Astrocyte of the cerebellum (primary cell): ENCODE measurements around the gene RAET1G.
A peak's percentile ranks its signal among the peaks of the same experiment; 100 is the strongest.
"Not testable (repeated sequence)": the region's sequence is repeated elsewhere in the genome, so short reads cannot be mapped to it uniquely, and the experiment has no call there.

Source experiments
- DNase-seq: peaks from one replicate; pipeline ENCODE4 v3.0.0-alpha.2; 2011; ENCODE audit warnings: low read depth
- H3K4me3 ChIP-seq: 2 replicates; pipeline ENCODE4 v1.5.1; 2011; ENCODE audit warnings: mild to moderate bottlenecking, low read depth, low read length, moderate library complexity
- in situ Hi-C: cut with HindIII; loops from 2 replicates; pipeline ENCODE4 v1.10.0; 2017; ENCODE audit warnings: low sequenced_read_pairs
- TF ChIP-seq, protein P1 (sequence below): IDR thresholded peaks from 2 replicates; pipeline ENCODE4 v1.5.1; 2012; ENCODE audit warnings: low read length, low read depth, moderate library complexity, mild to moderate bottlenecking; ENCODE audit errors: missing control alignments

RAET1G gene

DNA sequence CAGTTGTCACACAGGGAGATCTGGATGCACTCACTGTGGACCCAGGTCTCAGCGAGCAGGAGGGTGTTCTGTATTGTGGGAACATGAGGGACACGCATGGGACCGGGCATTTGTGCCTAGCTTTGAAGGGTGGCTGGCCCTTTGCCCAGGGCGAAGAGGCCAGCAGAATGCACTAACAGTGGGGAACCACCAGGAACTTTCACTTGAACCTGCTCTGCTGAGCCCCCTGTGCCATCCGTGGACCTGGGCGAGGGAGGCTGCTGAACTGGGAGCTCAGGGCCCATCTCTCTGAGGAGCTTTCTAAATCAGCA lies 17.7 kb upstream of the RAET1G start:
- no peak overlapping the region for H3K4me3 ChIP-seq
- in situ Hi-C loops: no loop called here
- TF ChIP-seq, protein P1, sequence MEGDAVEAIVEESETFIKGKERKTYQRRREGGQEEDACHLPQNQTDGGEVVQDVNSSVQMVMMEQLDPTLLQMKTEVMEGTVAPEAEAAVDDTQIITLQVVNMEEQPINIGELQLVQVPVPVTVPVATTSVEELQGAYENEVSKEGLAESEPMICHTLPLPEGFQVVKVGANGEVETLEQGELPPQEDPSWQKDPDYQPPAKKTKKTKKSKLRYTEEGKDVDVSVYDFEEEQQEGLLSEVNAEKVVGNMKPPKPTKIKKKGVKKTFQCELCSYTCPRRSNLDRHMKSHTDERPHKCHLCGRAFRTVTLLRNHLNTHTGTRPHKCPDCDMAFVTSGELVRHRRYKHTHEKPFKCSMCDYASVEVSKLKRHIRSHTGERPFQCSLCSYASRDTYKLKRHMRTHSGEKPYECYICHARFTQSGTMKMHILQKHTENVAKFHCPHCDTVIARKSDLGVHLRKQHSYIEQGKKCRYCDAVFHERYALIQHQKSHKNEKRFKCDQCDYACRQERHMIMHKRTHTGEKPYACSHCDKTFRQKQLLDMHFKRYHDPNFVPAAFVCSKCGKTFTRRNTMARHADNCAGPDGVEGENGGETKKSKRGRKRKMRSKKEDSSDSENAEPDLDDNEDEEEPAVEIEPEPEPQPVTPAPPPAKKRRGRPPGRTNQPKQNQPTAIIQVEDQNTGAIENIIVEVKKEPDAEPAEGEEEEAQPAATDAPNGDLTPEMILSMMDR: no peak
- no peak for DNase-seq

DNA sequence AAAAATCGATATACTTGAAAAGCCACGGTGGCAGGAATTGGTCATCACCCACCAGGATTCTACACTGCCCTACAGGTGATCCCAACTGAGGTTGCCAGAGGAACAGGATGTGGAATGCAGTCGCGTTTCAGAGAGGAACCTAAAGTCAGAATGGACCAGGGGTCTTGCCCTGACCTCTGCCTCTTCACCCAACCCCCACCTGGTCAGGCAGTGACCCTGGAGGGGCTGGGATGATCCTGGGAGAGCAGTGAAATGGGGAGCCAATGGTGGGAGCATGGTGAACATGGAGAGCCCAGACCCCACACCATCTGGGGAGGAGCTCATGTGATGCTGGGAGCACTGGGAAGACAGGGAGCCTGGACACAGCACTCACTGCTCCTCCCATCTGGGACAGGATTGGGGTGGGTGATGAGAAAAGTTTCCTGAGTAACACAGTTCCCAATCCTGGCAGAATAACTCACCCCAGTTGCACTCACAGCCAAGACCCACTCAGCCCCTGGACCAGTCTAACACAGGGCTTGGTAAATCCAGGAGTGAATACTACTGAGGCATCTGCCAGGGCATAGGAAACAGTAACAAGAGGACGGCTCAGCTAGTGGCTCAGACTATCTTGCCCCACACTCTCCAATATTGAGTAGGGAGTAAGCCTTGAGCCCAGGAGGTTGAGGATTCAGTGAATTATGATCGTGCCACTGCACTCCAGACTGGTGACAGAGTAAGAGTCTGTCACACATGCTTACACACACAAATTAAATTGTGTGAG lies 17.2 kb upstream of the RAET1G start:
- no peak overlapping the region for H3K4me3 ChIP-seq
- DNase-seq: no peak
- TF ChIP-seq, protein P1: no peak
- in situ Hi-C loops: no loop called here

DNA sequence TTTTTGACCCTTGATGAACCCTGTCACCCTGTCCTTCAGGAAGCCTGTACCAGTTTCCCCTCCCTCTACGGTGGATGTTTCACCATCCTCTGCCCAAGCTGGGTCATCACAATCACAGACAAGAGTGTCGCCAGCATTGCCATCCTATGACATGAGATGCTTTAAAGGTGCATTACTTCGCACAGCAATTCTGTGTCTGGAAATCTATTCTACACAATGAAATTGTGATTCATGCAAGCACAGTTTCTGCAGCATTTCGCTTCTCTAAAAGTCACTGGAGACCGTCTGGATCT lies 16.4 kb upstream of the RAET1G start:
- H3K4me3 ChIP-seq: no peak overlapping the region
- in situ Hi-C loops: no loop called here
- no peak for DNase-seq
- TF ChIP-seq, protein P1: no peak

DNA sequence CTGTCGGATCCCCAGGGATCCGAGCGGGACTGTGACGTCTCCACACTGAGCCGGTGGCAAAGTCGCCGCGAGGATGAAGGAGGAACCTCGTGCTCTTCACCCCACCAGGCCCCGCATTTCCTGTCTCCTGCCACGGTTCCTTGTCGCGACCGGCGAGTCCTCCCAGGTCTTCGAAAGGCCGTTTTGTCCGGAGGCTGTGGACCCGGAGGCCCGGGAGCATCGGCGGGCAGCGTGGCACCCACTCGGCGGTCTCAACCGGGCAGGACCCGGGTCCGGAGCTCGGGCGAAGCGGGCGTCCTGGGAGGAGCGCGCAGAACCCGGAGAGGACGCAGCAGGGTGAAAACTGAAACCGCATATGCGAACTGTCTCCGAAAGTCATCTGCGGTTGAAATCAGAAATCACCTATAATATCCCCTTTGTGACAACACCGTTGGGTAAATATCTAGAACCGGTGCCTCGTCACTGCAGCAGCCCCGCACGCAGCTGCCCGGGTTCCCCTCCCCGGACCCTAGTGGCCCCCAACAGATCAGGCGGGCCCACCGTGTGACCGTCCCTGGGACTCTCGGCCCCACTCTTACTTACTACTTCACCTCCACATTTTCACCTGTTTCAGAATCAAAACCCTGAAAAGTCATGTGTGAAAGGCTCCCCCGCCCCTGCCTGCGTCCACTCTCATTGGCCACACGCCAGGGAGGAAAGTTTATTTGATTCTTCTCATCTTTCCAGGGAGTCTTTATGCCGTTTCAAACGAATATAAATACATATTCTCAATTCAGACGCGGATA lies 15.8 kb upstream of the RAET1G start:
- TF ChIP-seq, protein P1: no peak
- DNase-seq: no peak
- in situ Hi-C loops: no loop called here
- H3K4me3 ChIP-seq: peak overlapping the region; percentile 34

DNA sequence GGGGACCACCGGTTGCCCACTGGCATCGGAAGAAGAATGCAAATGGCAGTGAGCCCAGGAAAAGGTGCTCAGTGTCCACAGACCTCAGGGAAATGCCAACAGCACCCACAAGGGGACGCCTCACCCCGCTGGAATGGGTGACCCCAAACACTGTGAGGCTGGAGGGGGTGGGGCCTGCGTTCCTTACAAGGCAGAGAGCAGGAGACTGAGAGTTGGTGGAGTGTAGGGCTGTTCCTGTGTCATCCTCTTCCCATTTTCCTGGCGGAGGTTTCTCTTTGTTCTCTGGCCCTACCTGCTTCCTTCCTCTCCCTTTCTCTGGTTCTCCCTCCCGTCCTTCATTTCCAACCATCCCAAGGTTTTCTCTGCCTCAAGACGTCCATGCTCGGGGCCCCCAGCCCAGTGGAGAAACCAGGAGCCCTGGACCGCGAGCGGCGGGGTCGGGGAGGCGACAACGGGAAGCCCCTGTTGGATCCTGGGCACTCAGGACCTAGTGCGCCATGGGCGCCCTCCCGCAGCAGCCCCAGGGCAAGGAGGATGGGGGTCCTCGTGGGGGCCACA lies 15.2 kb upstream of the RAET1G start:
- in situ Hi-C loops, DNase-seq: not testable (repeated sequence)
- H3K4me3 ChIP-seq: peak overlapping the region; percentile 34

DNA sequence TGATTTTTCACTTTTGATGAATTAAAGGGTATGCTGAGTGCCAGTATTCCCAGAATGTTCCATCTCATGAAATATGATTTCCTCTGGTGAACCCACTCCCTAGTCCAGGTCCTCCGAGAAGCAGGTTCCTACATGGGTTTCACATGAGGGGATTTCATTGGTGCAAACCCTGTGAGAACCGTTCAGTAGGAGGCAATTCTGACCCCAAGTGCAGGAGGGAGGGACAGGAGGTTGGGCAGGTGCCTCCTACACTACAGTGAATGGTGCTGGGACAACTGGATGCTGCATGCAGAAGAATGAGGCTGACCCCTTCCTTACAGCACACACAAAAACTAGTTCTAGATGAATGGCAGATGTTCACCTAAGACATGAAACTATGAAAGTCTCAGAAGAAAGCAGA lies 13.8 kb upstream of the RAET1G start:
- DNase-seq: no peak
- no peak overlapping the region for H3K4me3 ChIP-seq
- in situ Hi-C loops: no loop called here
- TF ChIP-seq, protein P1: no peak

DNA sequence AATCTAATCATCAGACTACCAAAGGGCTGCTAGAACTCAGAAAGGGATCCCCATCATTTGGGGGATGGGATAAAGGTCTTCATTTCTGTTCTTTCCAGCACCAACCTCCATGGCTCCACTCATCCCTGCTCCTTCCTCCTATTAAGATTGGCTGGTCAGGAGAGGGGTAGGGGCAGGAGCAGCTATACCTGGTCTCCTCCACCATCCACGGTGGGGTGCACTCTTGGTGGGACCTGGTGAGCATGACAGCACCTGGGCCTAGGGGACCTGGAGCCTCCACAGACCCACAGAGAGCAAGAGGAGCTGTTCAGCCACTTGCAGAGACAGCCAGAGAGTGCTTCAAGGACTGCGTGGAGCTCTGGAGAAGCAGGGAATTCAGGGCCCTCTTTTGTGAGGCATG lies 12.7 kb upstream of the RAET1G start:
- no peak for DNase-seq
- TF ChIP-seq, protein P1: no peak
- no peak overlapping the region for H3K4me3 ChIP-seq
- in situ Hi-C loops: no loop called here
